Measurements from ENCODE around the gene SPANXN2.
"Not testable (repeated sequence)": the region's sequence is repeated elsewhere in the genome, so short reads cannot be mapped to it uniquely, and the experiment has no call there.

SPANXN2 gene

GRCh38 chrX:143720652-143721051 lies at the start of gene SPANXN2:
TSS of gene SPANXN2 (minus strand) at chrX:143720752. CDS start at chrX:143720668, 84 bp downstream.
- DNase-seq: not testable (repeated sequence)

DNA sequence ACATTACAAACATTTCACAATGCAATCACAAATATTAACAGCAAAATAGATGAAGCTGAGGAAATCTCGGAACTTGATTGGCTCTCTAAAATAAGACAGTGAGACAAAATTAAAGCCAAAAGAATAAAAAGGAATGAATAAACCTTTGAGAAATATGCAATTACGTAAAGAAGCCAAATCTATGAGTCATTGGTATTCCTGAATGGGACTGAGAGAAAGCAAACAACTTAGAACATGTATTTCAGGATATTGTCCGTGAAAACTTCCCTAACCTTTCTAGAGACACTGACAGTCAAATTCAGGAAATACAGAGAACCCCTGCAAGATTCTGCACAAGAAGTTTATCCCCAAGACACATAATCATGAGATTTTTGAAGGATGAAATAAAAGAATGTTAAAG lies 48.4 kb upstream of the SPANXN2 start:
- DNase-seq: no peak

- DNase-seq: not testable (repeated sequence)
These were observed 47.2 kb upstream of the SPANXN2 start for GRCh38 chrX:143767789-143768188.

DNA sequence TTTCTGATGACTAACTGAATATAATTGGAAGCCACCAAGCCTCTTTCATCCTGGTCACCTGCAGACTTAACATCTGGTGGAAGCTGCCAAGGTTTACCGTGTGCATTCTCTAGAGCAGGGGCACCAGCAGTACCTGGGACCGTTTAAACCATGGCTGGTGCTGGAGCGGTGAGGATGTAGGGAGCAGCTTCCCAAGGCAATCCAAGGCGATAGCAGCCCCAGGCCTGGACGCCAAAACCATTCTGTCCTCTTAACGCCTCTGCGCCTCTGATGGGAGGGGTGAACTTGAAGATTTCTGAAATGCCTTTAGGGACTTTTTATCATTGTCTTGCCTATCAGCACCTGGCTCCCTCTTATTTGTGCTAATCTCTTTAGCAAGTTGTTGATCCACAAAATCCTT lies 37.3 kb upstream of the SPANXN2 start:
- no peak for DNase-seq

- no peak for DNase-seq
These were observed 36.8 kb upstream of the SPANXN2 start for GRCh38 chrX:143757375-143757774.

- no peak for DNase-seq
These were observed 33.6 kb upstream of the SPANXN2 start for GRCh38 chrX:143754183-143754582.

DNA sequence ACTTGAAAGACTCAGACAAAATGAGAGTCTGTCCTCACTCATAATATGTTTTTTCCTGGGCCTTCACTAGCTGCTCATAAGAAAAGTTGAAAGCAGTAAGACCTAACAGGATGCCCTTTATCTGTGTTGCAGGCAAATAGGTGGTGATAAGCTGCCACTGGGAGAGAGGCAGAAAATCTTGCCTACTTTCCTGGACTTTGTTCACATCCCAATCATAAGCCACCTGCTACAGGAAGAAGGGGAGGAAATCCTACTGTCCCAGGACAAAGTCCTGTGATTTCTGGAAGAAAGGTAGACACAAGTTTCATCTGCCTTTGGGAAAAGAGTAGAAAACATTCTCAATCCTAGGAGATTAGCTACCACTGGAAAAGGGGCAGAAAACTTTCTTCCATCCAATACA lies 13.3 kb upstream of the SPANXN2 start:
- no peak for DNase-seq

- DNase-seq: no peak
These were observed 5.7 kb upstream of the SPANXN2 start for GRCh38 chrX:143726296-143726695.

DNA sequence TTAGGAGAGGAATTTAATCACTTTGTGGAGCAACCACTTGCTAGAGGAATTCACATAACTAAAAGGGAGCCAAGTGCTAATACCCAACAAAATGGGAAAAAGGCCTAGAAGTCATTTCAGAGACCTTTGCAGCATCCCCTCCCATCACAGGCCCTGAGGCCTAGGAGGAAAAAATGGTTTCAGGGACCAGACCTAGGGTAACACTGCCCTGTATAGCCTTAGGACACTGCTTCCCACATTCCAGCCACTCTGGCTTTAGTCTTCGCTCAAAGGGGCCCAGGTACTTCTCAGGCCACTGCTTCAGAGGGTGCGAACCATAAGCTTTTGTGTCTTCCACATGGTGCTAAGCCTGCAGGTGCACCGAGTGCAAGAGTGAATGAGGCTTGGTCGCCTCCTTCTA lies 19.1 kb downstream of the SPANXN2 start:
- no peak for DNase-seq

- no peak for DNase-seq
These were observed 25.7 kb downstream of the SPANXN2 start for GRCh38 chrX:143694885-143695284.

DNA sequence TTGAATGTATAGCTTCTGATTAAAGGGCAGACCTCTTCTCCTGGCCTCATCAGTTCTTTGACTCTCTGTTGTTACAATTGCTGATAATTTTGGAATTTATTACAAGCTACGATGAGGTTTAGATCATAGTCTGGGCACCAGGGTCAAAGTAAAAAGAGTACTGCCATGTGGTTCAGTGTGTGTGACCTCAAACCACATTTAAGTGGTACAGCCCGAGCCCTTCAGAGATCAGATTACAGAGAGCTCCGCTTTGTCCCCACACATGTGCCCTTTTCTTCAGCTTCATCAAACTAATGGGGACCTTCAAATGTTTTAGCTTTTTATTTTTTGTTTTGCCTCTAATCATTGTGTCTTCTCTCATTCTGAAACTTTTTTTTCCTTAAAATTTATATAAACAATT lies 37.1 kb downstream of the SPANXN2 start:
- DNase-seq: no peak

DNA sequence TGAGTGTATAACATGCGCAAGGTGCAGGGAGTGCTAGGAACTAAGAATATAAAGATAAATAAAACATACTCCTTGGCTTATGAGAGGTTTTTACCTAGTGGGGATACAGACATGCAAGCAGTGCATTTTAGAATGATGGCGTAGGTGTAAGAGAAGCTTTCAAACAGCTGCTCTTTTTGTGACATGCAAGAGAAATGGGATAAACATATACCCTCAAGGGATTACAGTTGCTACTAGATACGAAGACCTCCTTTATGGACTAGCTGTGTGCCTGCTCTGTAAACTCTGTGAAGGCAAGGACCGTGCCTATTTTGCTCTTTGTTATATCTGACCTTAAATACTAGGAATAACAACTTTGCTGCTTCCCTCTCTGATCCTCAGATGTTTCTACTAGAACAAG lies 45.6 kb downstream of the SPANXN2 start:
- DNase-seq: no peak

GRCh38 chrX:143669395-143669794 lies 51.2 kb downstream of the SPANXN2 start:
- DNase-seq: no peak

DNA sequence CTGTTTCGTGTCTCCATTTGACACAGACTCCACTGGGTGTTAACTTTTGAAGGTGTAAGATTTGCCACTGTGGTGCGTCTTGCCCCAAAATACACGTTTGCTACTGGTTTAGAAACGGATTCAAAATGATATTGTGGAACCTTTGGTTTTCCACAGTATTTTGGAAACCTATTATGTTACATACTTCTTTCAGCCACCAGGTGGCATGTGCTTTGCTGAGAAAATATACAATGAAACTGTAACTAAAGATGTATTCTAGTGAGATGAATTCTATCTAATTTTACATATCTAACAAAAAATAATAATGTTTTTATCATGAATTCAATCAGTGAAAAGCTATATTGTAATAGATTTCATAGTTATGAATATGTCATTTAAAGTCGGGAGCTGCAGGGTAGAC lies 56.2 kb downstream of the SPANXN2 start:
- no peak for DNase-seq

DNA sequence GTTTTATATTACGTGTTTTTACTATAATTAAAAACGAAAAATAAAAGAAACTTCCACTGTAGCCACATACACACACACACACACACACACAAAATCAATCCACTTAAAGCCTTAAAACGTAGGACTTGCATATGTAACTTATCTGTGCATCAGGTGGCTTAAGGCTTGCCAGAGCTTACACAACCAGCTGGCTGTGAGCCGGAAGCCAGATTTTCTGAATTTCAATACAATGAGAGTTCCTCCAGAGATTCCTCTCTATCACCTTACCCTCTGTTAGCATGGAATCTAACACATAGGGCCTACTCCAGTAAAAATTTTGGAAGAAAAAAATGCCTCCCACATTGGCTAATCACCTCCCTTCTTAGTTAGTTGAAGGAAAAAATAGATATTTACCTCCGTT lies 56.8 kb downstream of the SPANXN2 start:
- no peak for DNase-seq

Measured in CD4-positive, alpha-beta T cell treated with Interleukin-17A for 4 hours (primary cell).